T-helper 2 cell (primary cell): Measurements from ENCODE around the gene SCAI.
"Not testable (repeated sequence)": the region's sequence is repeated elsewhere in the genome, so short reads cannot be mapped to it uniquely, and the experiment has no call there.

ENCODE experiments used
- DNase-seq, 5 experiments: peaks; one replicate each; pipeline versions ENCODE4 v3.0.0 to v3.0.0-alpha.2; 2012 to 2022

Gene SCAI

DNA sequence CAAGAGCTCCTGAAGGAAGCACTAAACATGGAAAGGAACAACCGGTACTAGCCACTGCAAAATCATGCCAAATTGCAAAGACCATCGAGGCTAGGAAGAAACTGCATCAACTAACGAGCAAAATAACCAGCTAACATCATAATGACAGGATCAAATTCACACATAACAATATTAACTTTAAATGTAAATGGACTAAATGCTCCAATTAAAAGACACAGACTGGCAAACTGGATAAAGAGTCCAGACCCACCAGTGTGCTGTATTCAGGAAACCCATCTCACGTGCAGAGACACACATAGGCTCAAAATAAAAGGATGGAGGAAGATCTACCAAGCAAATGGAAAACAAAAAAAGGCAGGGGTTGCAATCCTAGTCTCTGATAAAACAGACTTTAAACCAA lies 131.3 kb downstream of the SCAI start:
- DNase-seq = not testable (repeated sequence)

- DNase-seq = no peak
Measured at GRCh38 chr9:125008599-125008998, 134.7 kb downstream of the SCAI start.

GRCh38 chr9:125003332-125003731 lies 140.0 kb downstream of the SCAI start:
- no peak for DNase-seq

DNA sequence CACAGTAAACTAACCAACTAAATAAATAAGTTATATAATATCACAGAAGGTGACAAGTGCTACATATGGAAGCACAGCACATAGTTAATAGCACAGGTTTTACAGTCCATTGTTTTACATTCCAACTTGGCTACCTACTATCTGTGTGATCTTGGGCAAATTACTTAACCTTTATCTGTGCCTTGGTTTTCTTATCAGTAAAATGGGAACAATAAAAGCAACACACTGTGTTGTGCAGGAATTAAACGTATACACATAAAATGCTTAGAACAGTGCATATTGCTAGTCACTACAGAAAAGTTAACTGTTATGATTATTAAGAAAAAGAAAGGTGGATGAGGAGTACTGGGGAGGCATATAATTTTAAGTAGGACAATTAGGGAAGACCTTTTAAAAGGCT lies 159.6 kb downstream of the SCAI start:
- no peak for DNase-seq

- no peak for DNase-seq
Measured at GRCh38 chr9:124980431-124980830, 162.9 kb downstream of the SCAI start.

- DNase-seq = no peak
Measured at GRCh38 chr9:124975131-124975530, 168.2 kb downstream of the SCAI start.

DNA sequence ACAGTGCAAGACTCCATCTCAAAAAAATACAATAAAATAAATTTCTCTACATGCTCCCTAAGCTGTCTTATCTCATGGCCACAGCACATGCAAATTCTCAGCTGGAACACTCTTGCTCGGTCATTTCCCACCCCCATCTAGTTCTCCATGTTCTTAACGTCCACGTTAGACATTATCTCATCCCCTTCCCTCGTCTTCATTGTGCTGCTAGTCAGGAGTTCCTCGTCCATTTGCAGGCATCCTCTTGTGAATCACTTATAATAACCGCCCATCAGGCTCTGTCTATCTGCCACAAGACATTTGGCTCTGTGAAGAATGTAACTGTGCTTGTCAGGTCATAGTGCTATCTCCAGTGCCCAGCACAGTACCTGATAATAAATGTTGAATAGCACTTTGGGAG lies 169.5 kb downstream of the SCAI start:
- no peak for DNase-seq

DNA sequence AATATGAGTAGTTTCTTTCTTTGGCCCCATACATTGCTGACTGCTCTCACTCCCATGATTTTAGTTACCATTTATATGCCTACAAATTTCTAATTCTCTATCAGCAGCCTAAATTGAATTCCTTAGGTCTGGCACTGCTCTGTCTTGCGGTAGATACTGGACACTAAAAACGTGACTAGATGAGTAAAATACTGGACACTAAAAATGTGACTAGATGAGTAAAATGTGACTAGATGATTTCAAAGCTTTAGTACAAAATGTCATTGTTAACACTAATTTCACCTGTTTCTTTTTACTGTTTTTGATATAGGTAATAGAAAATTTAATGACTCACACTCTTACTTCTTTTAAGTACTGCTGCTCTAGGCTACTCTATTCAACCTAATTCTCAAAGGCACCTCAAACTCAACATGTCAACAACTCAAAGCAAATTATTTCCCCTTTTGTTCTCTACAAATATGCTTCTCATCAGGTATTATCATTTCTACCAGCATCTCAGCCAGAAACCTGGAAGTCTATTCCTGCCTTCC lies 171.0 kb downstream of the SCAI start:
- DNase-seq = no peak

DNA sequence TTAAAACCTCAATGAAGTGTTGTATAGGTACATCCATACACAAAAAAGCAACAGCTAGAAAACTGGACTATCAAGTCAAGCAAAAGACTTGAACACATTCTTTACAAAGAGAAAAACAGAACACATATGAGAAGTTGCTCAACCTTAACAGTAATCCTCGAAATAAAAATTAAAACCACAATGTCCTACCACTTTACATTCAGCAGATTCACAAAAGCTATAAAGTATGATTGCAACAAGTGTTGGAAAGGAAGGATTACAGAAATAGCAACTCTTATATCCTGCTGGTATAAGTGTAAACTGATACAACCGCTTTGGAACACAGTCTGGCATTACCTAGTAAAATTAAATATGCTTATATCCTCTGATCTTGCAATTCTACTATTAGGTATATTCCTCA lies 173.9 kb downstream of the SCAI start:
- DNase-seq = no peak

DNA sequence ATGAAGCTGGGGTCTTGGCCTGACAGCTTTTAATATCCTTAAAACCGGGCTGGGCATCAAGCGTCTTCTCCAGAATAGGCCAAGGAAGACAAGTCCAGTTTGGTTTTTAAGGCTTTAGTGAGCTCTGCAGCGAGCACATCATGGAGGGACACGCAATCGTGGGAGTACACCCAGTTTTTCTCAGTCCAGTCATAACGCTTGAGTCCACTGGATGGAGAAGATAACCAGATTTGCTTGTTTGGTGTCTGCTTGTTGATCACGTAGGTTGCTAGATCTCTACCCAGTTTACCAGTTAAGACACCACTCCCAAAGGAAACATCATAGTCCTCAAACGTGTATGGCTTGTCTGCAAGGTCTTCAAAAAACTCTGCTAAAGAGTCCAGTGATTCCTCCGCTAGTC lies 175.1 kb downstream of the SCAI start:
- DNase-seq = no peak

GRCh38 chr9:124965775-124966568 lies 177.4 kb downstream of the SCAI start:
- peak in 2 of 5 experiments; percentile 11 to 92 for DNase-seq

GRCh38 chr9:124964604-124965003 lies 178.7 kb downstream of the SCAI start:
- DNase-seq = no peak

DNA sequence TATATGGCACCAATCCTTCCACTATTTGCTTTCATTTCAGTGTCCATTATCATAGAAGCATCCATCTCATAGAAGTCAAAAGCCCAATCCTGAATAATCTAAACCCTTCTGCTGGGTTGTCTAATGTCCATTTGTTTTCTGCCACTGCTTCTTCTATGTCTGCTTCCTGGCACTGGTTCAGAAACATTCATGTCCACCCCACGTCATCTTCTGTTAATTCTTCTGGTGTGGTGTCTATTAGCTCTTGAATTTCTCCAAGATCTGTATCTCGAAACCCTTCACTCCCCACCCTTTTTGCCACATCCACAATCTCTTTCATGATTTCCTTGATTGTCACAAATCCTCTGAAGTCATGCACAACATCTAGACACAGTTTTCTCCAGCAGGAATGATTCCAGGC lies 179.3 kb downstream of the SCAI start:
- no peak for DNase-seq

DNA sequence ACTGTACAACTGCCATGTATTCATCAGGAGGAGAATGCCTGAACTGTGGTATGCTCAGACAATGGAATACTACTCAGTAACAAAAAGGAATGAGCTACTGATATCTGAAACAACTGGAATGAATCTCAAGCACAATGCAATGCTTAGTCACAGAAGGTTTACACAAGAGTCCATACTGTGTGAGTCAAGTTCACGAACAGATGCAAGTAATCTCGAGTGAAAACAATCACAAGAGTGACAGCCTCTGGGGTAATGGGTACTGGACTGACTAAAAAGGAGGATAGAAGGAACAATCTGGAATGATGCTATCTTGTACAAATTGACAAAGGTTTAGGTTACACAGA lies 182.9 kb downstream of the SCAI start:
- no peak for DNase-seq

DNA sequence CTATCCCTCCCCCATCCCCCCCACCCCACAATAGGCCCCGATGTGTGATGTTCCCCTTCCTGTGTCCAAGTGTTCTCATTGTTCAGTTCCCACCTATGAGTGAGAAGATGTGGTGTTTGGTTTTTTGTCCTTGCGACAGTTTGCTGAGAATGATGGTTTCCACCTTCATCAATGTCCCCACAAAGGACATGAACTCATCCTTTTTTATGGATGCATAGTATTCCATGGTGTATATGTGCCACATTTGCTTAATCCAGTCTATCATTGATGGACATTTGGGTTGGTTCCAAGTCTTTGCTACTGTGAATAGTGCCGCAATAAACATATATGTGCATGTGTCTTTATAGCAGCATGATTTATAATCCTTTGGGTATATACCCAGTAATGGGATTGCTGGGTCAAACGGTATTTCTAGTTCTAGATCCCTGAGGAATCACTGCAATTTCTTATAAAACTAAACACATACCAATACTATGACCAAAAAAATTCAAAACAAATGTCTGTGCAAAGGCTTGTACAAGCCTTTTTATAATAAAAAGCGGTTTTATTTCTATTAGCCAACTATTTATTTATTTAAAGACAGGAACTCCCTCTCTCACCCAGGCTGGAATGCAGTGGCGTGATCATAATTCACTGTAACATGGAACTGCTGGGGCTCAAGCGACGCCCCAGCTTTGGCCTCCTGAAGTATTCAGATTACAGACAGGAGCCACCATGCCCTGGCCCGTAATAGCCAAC lies 183.5 kb downstream of the SCAI start:
- not testable (repeated sequence) for DNase-seq

GRCh38 chr9:124954255-124954654 lies 189.1 kb downstream of the SCAI start:
- DNase-seq = no peak

- no peak for DNase-seq
Measured at GRCh38 chr9:124950050-124950718, 193.1 kb downstream of the SCAI start.

GRCh38 chr9:124949387-124949786 lies 193.9 kb downstream of the SCAI start:
- DNase-seq = no peak

- DNase-seq = no peak
Measured at GRCh38 chr9:124947727-124948391, 195.5 kb downstream of the SCAI start.

DNA sequence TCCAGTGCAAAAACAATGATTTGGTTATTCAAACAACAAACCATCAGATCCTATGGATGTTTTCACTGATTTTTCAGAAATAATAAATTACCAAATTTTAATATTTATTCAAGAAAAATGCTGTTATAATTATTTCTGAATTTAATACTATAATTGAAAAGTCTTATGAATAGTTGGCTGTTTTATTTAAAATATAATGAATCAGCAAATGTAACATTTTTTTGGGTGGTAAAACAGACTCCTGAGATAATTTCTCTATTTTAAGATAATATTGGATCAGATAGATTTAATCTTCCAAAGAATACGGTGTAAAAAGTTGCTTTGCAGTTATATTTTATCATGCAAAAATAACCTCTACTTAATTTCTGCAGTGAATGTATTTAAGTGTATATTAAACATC lies 197.2 kb downstream of the SCAI start:
- DNase-seq = no peak

GRCh38 chr9:124941679-124942561 lies 201.4 kb downstream of the SCAI start:
- peak; percentile 22 to 85 (median 49) for DNase-seq
